Measurements from ENCODE around the gene GLRX. TPM values are rescaled to one million over a fixed set of nuclear protein-coding genes. Genes with fewer than 3 reads are reported as not detected.
A peak's percentile ranks its signal among the peaks of the same experiment; 100 is the strongest.

GLRX gene
- total and polyA plus RNA-seq, 2 of the 13 experiments (the other 11 are each of a cell fraction or from before 2014, with no cell fraction given): 63.8 to 499 TPM

- TF ChIP-seq ZNF10 (CRISPR knock-in tag; IDR thresholded peaks at IDR 0.05; ENCODE audit: borderline replicate concordance, low read depth) (no peak), ELF4 (CRISPR knock-in tag; IDR thresholded peaks at IDR 0.05; ENCODE audit: borderline replicate concordance) (0 out of 2 replicates have a peak, but pooled peaks have one; percentile 57), MLLT10 (CRISPR knock-in tag; IDR thresholded peaks at IDR 0.05) (no peak), ZNF333 (CRISPR knock-in tag; IDR thresholded peaks at IDR 0.05; ENCODE audit: borderline replicate concordance) (peak; percentile 53; the same call in 1 of the 2 replicates), ZNF343 (CRISPR knock-in tag; IDR thresholded peaks at IDR 0.05) (no peak), XRCC5 (optimal IDR thresholded peaks at IDR 0.05; ENCODE audit: low read length) (peak; percentile 32), ZBTB10 (CRISPR knock-in tag; IDR thresholded peaks at IDR 0.05; ENCODE audit: borderline replicate concordance) (no peak), SNAPC5 (CRISPR knock-in tag; IDR thresholded peaks at IDR 0.05; ENCODE audit: borderline replicate concordance) (no peak), ATF7 (IDR thresholded peaks at IDR 0.05) (no peak), ATF7 (CRISPR knock-in tag; IDR thresholded peaks at IDR 0.05) (no peak), ZNF431 (CRISPR knock-in tag; IDR thresholded peaks at IDR 0.05; ENCODE audit: borderline replicate concordance, low read depth) (no peak), ZNF577 (CRISPR knock-in tag; IDR thresholded peaks at IDR 0.05; ENCODE audit: borderline replicate concordance, low read depth) (no peak), ZNF501 (CRISPR knock-in tag; IDR thresholded peaks at IDR 0.05) (peak; percentile 17; the same call in 1 of the 2 replicates), MED13 (CRISPR knock-in tag; IDR thresholded peaks at IDR 0.05) (no peak), TBX3 (IDR thresholded peaks at IDR 0.05; ENCODE audit: borderline replicate concordance) (no peak), MIER3 (CRISPR knock-in tag; IDR thresholded peaks at IDR 0.05; ENCODE audit: borderline replicate concordance) (0 out of 2 replicates have a peak, but pooled peaks have one; percentile 32), NR3C1 (CRISPR knock-in tag; IDR thresholded peaks at IDR 0.05) (no peak), ZNF660 (CRISPR knock-in tag; IDR thresholded peaks at IDR 0.05; ENCODE audit: borderline replicate concordance, low read depth) (no peak), ZKSCAN1 (IDR thresholded peaks at IDR 0.05; ENCODE audit: low read length) (no peak), BCL6 (CRISPR knock-in tag; IDR thresholded peaks at IDR 0.05) (peak; percentile 95), POLR2G (IDR thresholded peaks at IDR 0.05; ENCODE audit: low read depth, low read length) (no peak)
- TF ChIP-seq, protein P1, sequence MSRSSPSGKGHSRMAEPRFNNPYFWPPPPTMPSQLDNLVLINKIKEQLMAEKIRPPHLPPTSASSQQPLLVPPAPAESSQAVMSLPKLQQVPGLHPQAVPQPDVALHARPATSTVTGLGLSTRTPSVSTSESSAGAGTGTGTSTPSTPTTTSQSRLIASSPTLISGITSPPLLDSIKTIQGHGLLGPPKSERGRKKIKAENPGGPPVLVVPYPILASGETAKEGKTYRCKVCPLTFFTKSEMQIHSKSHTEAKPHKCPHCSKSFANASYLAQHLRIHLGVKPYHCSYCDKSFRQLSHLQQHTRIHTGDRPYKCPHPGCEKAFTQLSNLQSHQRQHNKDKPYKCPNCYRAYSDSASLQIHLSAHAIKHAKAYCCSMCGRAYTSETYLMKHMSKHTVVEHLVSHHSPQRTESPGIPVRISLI (CRISPR knock-in tag; IDR thresholded peaks at IDR 0.05; ENCODE audit: borderline replicate concordance): no peak
- TF ChIP-seq, protein P2, sequence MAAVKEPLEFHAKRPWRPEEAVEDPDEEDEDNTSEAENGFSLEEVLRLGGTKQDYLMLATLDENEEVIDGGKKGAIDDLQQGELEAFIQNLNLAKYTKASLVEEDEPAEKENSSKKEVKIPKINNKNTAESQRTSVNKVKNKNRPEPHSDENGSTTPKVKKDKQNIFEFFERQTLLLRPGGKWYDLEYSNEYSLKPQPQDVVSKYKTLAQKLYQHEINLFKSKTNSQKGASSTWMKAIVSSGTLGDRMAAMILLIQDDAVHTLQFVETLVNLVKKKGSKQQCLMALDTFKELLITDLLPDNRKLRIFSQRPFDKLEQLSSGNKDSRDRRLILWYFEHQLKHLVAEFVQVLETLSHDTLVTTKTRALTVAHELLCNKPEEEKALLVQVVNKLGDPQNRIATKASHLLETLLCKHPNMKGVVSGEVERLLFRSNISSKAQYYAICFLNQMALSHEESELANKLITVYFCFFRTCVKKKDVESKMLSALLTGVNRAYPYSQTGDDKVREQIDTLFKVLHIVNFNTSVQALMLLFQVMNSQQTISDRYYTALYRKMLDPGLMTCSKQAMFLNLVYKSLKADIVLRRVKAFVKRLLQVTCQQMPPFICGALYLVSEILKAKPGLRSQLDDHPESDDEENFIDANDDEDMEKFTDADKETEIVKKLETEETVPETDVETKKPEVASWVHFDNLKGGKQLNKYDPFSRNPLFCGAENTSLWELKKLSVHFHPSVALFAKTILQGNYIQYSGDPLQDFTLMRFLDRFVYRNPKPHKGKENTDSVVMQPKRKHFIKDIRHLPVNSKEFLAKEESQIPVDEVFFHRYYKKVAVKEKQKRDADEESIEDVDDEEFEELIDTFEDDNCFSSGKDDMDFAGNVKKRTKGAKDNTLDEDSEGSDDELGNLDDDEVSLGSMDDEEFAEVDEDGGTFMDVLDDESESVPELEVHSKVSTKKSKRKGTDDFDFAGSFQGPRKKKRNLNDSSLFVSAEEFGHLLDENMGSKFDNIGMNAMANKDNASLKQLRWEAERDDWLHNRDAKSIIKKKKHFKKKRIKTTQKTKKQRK (IDR thresholded peaks at IDR 0.05; ENCODE audit: low read length): no peak
Measured at GRCh38 chr5:95803271-95804148, 19.0 kb downstream of the GLRX start (continued).

All from HepG2 (cell line).